Ascending aorta (tissue), 2 donors: ENCODE data around the gene DNER. TPM values are rescaled to one million over a fixed set of nuclear protein-coding genes. Genes with fewer than 3 reads are reported as not detected.

Experiments
- DNase-seq, 2 donors: peaks; one replicate each; pipeline ENCODE4 v3.0.0-alpha.2; 2019; ENCODE audit warnings: low spot score in 2 of 2
- H3K27ac ChIP-seq, 2 donors: fragments of 200-600 bp; sonication (generic); one replicate each; pipeline ENCODE4 v1.5.1; 2016 to 2017; ENCODE audit warnings: mild to moderate bottlenecking in 1 of 2
- H3K27me3 ChIP-seq: fragments of 200-600 bp; sonication (generic); one replicate; pipeline ENCODE4 v1.5.1; 2017
- H3K36me3 ChIP-seq, 2 donors: fragments of 200-600 bp; sonication (generic); one replicate each; pipeline ENCODE4 v1.5.1; 2016
- H3K4me1 ChIP-seq, 2 donors: fragments of 200-600 bp; sonication (generic); one replicate each; pipeline ENCODE4 v1.5.1; 2016 to 2017; ENCODE audit warnings: mild to moderate bottlenecking in 1 of 2
- H3K4me3 ChIP-seq, 2 donors: fragments of 200-600 bp; sonication (generic); one replicate each; pipeline ENCODE4 v1.5.1; 2016 to 2017; ENCODE audit warnings: mild to moderate bottlenecking in 1 of 2
- H3K9me3 ChIP-seq, 2 donors: fragments of 200-600 bp; sonication (generic); one replicate each; pipeline ENCODE4 v1.5.1; 2016
- CTCF ChIP-seq, 3 experiments: fragments of 200-600 bp in 2 of 3; fragments of 450-650 bp in 1 of 3; sonication (generic) in 2 of 3; IDR thresholded peaks; one replicate each; pipeline ENCODE4 v1.5.1; 2016 to 2019; ENCODE audit warnings: antibody characterized with exemption in 3 of 3, mild to moderate bottlenecking in 1 of 3, moderate library complexity in 1 of 3
- intact Hi-C: fragments of 100-400 bp; cut with DNase I; formaldehyde crosslinking; loops from one replicate; pipeline ENCODE4 v1.15.1; 2023
- total RNA-seq: library from RNA; depleted of rRNA; stranded (reverse); fragments of >200 nt; gene quantifications from one replicate; pipeline ENCODE4 v1.1.0, GENCODE V29; 2016

DNER gene
- total RNA-seq, 1 donor from 2014 or later = 1.2 TPM

- DNase-seq = no peak
- intact Hi-C loops = no loop called here
Observed at GRCh38 chr2:229658004-229658403, 56.4 kb downstream of the DNER start.

GRCh38 chr2:229654437-229654836 lies 59.9 kb downstream of the DNER start:
- intact Hi-C loops = no loop called here
- Histone ChIP-seq H3K27me3 (no peaks in the 10 kb centered on the region), H3K36me3 (no peaks in the 10 kb centered on the region), H3K4me1 (no peaks in the 10 kb centered on the region), H3K9me3 (no peaks in the 10 kb centered on the region), H3K4me3 (no peak overlapping the region), H3K27ac (no peak overlapping the region)
- TF ChIP-seq CTCF (IDR thresholded peaks at IDR 0.05) = no peak
- DNase-seq = no peak

More at GRCh38 chr2:229658004-229658403, 56.4 kb downstream of the DNER start:
- Histone ChIP-seq H3K9me3 (no peaks in the 10 kb centered on the region), H3K36me3 (no peaks in the 10 kb centered on the region), H3K27ac (no peak overlapping the region), H3K4me1 (no peaks in the 10 kb centered on the region), H3K4me3 (no peak overlapping the region), H3K27me3 (no peaks in the 10 kb centered on the region)
- TF ChIP-seq CTCF (IDR thresholded peaks at IDR 0.05) = no peak

GRCh38 chr2:229653531-229653930 lies 60.8 kb downstream of the DNER start:
- H3K4me1 ChIP-seq = no peaks in the 10 kb centered on the region
- H3K9me3 ChIP-seq = no peaks in the 10 kb centered on the region
- no peak overlapping the region for H3K27ac ChIP-seq
- no peaks in the 10 kb centered on the region for H3K27me3 ChIP-seq
- no peaks in the 10 kb centered on the region for H3K36me3 ChIP-seq
- no peak for TF ChIP-seq CTCF (IDR thresholded peaks at IDR 0.05)
- no peak overlapping the region for H3K4me3 ChIP-seq
- intact Hi-C loops = no loop called here
- DNase-seq = no peak

GRCh38 chr2:229652796-229653195 lies 61.6 kb downstream of the DNER start:
- TF ChIP-seq CTCF (IDR thresholded peaks at IDR 0.05) = no peak
- intact Hi-C loops = no loop called here
- H3K36me3 ChIP-seq = no peaks in the 10 kb centered on the region
- no peaks in the 10 kb centered on the region for H3K4me1 ChIP-seq
- no peaks in the 10 kb centered on the region for H3K27me3 ChIP-seq
- no peak for DNase-seq
- H3K4me3 ChIP-seq = no peak overlapping the region
- H3K9me3 ChIP-seq = no peaks in the 10 kb centered on the region
- no peak overlapping the region for H3K27ac ChIP-seq

- Histone ChIP-seq H3K9me3 (no peaks in the 10 kb centered on the region), H3K27me3 (no peaks in the 10 kb centered on the region), H3K27ac (no peak overlapping the region), H3K4me3 (no peak overlapping the region), H3K4me1 (no peaks in the 10 kb centered on the region), H3K36me3 (no peaks in the 10 kb centered on the region)
- no peak for TF ChIP-seq CTCF (IDR thresholded peaks at IDR 0.05)
- no peak for DNase-seq
- intact Hi-C loops = no loop called here
Observed at GRCh38 chr2:229650901-229651300, 63.5 kb downstream of the DNER start.

- intact Hi-C loops = no loop called here
- DNase-seq = no peak
- H3K27me3 ChIP-seq = no peaks in the 10 kb centered on the region
- H3K4me1 ChIP-seq = no peaks in the 10 kb centered on the region
- H3K9me3 ChIP-seq = no peaks in the 10 kb centered on the region
- no peak for TF ChIP-seq CTCF (IDR thresholded peaks at IDR 0.05)
- H3K4me3 ChIP-seq = no peak overlapping the region
- H3K27ac ChIP-seq = no peak overlapping the region
- H3K36me3 ChIP-seq = no peaks in the 10 kb centered on the region
Observed at GRCh38 chr2:229650059-229650458, 64.3 kb downstream of the DNER start.
